HG03196 (cell line): ENCODE results near the gene AAR2.

ENCODE experiments used
- ATAC-seq: cut with Tn5 transposase; IDR thresholded peaks from one replicate; pipeline ENCODE4 v1.9.1; 2021; ENCODE audit not compliant: unreplicated experiment

AAR2 gene

GRCh38 chr20:36259177-36260061 is 23.1 kb downstream of the AAR2 start:
- ATAC-seq: no peak

DNA sequence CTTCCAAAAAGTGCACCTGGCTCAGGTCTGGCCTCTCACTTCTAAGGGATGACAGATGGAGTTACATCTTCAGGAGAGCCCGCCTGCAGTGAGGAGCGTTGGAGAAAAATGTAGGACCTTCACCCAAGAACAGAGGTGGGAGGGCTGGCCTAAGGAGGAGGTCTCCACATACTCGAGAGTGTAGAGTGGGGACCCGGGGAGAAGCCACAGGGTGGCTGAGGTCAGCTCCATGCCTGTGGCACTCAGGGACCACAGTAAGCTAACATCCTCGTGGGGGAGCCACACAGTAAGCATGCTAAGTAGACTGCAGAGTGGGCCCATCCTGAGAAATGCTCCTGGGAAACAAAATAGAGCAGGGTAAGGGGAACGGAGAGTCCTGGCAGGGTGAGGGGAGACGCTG is 24.0 kb downstream of the AAR2 start:
- ATAC-seq: no peak

GRCh38 chr20:36261389-36262105 is 25.3 kb downstream of the AAR2 start:
- ATAC-seq: no peak

GRCh38 chr20:36262440-36262839 is 26.2 kb downstream of the AAR2 start:
- no peak for ATAC-seq

DNA sequence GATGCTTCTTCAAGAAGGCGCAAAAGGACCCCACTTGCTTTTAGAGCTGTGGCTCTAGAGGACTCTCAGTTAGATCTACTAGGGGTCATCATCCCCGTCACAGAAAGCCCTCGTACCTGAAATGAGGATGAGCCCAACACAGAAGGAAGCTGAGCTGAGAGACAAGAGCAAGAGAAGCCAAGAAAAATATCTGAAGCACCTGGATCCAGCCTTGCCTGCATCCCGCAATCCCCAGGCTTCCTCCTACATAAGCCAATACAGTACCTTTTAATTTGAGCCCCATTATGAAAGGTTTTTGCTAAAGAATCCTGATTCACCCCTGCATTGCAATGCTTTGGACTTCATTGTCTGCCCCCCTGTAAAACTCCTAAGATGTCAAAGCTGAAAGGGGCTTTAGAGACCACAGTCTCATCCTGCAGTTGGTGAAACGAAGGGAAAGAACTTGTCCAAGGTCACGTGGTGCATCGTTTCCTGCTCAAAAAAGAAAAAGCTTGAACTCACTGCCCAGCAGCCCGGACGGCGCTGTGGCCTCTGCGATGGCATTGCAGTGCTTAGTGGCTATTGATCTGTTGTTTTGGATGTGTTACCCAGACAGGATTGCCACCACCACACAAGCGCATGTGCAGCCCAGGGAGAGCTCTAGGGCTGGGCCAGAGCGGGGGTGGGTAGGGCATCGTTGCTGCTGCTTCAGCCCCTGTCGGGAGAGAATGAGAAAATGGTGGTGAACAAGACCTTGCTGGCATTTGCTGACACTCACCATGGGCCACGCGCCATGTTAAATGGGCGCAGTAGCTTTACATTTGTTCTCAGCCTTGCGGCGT is 28.4 kb downstream of the AAR2 start:
- no peak for ATAC-seq

GRCh38 chr20:36266189-36266588 is 29.9 kb downstream of the AAR2 start:
- ATAC-seq: no peak

DNA sequence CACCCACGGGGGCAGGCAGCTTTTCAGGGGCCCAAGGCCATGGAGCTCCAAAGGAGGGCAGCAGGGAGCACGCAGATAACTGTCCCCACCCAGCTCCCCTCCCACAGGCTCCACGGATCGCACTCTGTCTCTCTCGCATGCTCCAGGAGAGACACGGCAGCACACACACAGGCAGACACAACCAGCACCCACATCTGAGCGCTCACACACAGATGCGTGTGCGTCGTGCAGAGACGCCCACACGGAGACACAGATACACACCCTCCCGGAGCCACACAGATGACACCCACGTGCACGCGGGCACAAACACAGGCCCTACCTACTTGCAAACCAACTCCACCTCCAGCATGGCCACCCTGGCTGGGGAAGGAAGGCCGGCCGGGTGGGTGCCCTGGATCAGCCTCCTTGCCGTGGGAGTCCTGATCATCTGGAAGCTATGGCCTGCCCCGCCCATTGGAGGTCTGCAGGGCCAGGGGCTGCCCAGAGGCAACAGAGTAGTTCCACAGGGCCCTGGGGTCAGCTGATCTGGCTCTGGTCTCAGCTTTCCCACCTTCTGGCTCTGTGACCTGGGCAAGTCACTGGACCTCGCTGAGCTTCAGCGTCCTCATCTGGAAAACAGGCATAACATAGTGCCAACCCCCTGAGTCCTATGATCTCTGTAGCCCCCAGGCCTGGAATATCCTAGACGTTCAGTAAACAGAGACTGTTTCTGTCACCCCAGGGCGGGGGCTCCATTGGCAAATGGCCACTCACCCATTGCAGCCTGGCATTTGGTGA is 31.5 kb downstream of the AAR2 start:
- no peak for ATAC-seq

DNA sequence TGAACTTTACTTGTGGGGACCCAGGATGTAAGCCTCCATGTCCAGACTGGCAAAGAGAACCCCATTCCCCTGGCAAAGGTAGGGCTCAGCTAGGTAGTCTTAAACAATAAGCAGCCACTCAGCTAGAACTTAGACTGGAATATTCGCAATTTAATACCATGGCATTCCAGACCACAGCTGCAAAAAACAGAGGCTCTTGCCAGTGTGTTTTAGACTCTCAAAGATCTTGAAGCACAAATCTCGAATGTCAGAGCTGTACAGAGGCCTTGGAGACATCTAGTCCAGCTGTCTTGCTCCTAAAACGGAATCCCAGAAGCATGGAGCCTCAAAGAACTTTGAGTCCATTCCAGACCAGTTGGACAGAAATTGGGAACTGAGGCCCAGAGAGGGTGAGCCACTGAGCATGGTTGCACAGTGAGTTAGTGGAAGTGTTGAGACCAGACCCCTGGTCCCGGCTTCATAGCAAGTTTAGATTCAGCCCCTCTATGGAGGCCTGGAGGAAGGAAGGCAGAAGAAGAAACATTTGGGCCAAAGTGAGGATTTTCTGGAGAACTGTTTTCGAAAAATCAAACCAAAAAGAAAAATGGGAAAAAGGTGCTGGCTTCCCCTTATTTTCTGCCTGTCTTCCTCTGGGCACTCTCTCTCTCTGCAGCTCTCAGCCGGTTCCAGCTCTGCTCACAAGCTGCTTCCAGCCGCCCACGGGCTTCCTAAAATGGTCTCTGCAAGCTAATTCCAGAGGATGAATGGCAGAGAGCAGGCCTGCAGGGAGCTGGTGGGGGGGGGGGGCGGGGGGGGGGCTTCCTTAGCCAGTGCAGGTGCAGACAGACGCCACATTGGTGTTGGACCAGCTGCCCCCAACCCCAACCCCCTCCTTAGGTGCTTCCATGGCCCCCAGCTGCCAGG is 32.4 kb downstream of the AAR2 start:
- ATAC-seq: no peak

DNA sequence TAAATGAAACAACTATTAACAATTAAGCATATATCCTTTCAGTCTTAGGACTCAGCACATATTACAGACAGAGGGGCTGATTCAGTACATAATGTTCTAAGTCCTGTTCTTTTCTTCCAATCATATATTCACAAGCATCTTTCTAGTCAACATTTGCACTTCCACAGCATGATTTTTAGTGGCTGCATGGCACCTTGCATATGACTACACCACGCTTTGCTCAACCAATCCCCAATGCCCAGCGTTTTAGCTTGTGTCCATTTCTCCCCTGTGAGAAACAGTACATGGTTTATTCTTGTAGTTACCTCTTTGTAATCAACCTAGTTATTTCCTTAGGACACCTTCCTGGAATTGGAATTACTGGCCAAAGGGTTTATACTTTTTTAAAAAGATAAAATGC is 33.2 kb downstream of the AAR2 start:
- no peak for ATAC-seq

- no peak for ATAC-seq
Observed at GRCh38 chr20:36270744-36271638, 34.7 kb downstream of the AAR2 start.

- ATAC-seq: no peak
Observed at GRCh38 chr20:36271639-36272546, 35.6 kb downstream of the AAR2 start.

DNA sequence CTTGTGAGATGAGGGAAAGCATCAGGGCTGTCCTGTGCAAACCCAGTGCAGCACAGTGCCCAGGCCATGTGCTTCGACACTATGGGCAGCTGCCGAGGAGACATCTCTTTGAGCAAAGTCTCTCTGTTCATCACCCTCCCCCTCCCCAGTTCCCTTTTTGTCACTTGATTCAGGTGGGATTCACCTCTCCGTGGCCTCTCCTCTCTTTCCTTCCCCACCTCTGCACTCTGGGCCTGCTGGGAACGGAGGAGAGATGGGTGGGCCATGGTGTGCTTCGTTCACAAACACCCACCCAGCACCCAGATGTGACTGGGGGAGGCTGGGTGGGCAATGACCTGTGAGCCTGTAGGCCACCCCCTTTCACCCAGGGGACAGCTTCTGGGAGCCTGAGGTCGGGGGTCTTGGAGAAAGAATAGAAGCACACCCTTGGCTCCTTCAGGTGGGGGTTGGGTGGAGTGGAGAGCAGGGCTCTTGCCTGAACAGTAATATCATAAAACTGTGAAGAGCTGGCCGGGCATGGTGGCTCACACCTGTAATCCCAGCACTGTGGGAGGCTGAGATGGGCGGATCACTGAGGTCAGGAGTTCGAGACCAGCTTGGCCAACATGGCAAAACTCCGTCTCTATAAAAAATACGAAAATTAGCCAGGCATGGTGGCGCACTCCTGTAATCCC is 36.4 kb downstream of the AAR2 start:
- ATAC-seq: no peak

- ATAC-seq: no peak
Observed at GRCh38 chr20:36273414-36274180, 37.3 kb downstream of the AAR2 start.

GRCh38 chr20:36274181-36274841 is 38.0 kb downstream of the AAR2 start:
- no peak for ATAC-seq

DNA sequence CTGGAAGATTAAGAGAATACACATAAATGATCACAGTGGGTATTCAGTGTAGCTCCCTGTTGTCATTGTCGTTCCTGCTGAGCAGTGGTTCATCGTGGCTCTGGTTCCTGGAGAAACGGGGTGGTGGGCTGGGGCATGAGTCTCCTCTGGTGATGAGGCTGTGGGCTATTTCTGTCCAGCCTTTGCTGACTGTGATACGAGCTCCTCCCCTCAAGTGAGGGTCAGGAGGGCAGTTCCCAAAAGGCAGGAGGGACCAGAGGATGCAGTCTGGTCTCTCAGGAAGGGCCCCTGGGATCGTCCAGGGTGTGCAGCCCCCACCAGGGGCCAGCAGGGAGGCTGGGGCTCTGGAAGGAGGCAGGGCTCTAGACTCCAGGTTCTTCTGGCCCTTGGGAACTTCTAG is 38.7 kb downstream of the AAR2 start:
- no peak for ATAC-seq
